ENCODE results near the gene ADGRD1.

- TF ChIP-seq EGR1 (IDR thresholded peaks at IDR 0.05), result no peak
- TF ChIP-seq RAD21 (IDR thresholded peaks at IDR 0.05; ENCODE audit: low read depth), result no peak
Observed at GRCh38 chr12:131061041-131061806, 107.5 kb downstream of the ADGRD1 start.
